H9 (cell line): ENCODE data around the gene SUPT3H. TPM values are rescaled to one million over a fixed set of nuclear protein-coding genes. Genes with fewer than 3 reads are reported as not detected.

ENCODE experiments used
- DNase-seq: peaks from one replicate; pipeline ENCODE4 v3.0.0-alpha.2; 2017
- H2AFZ ChIP-seq: one replicate; pipeline ENCODE4 v1.6.1; 2013; ENCODE audit warnings: mild to moderate bottlenecking, low read length, control low read depth, moderate library complexity
- H2AK5ac ChIP-seq: 2 replicates; pipeline ENCODE4 v1.6.1; 2013; ENCODE audit warnings: low read length, control low read depth, mixed read lengths; ENCODE audit not compliant: insufficient read length
- H2BK120ac ChIP-seq: one replicate; pipeline ENCODE4 v1.6.1; 2013; ENCODE audit warnings: low read depth, mild to moderate bottlenecking, low read length, control low read depth, inconsistent platforms; ENCODE audit not compliant: poor library complexity, severe bottlenecking
- H2BK12ac ChIP-seq: 2 replicates; pipeline ENCODE4 v1.6.1; 2013; ENCODE audit warnings: low read length, control low read depth, mixed read lengths, low read depth; ENCODE audit not compliant: insufficient read length
- H2BK15ac ChIP-seq: 2 replicates; pipeline ENCODE4 v1.6.1; 2013; ENCODE audit warnings: low read depth, low read length, control low read depth
- H2BK20ac ChIP-seq: one replicate; pipeline ENCODE4 v1.6.1; 2013; ENCODE audit warnings: low read depth, mild to moderate bottlenecking, low read length, control low read depth, inconsistent platforms; ENCODE audit not compliant: poor library complexity, severe bottlenecking
- H2BK5ac ChIP-seq: 2 replicates; pipeline ENCODE4 v1.6.1; 2013; ENCODE audit warnings: low read length, control low read depth, mixed read lengths; ENCODE audit not compliant: insufficient read length
- H3K14ac ChIP-seq: 2 replicates; pipeline ENCODE4 v1.6.1; 2013; ENCODE audit warnings: low read length, control low read depth; ENCODE audit not compliant: insufficient read depth
- H3K18ac ChIP-seq: 2 replicates; pipeline ENCODE4 v1.6.1; 2013; ENCODE audit warnings: low read depth, mild to moderate bottlenecking, mixed read lengths, low read length, control low read depth; ENCODE audit not compliant: insufficient read length
- H3K23ac ChIP-seq: 2 replicates; pipeline ENCODE4 v1.6.1; 2013; ENCODE audit warnings: low read length, control low read depth, mixed read lengths, low read depth; ENCODE audit not compliant: insufficient read length
- H3K23me2 ChIP-seq: 2 replicates; pipeline ENCODE4 v1.6.1; 2013; ENCODE audit warnings: low read depth, mild to moderate bottlenecking, mixed read lengths, low read length, control low read depth; ENCODE audit not compliant: insufficient read length, poor library complexity, severe bottlenecking
- H3K27ac ChIP-seq: 2 replicates; pipeline ENCODE4 v1.5.1; 2013; ENCODE audit warnings: low read length, control low read depth, mixed read lengths, low read depth; ENCODE audit not compliant: insufficient read length
- H3K27me3 ChIP-seq: 2 replicates; pipeline ENCODE4 v1.6.1; 2013; ENCODE audit warnings: low read length, control low read depth, inconsistent platforms; ENCODE audit not compliant: insufficient read depth
- H3K4ac ChIP-seq: 2 replicates; pipeline ENCODE4 v1.6.1; 2013; ENCODE audit warnings: low read depth, mild to moderate bottlenecking, control low read depth, inconsistent platforms, low read length, moderate library complexity
- H3K4me1 ChIP-seq: 2 replicates; pipeline ENCODE4 v1.6.1; 2013; ENCODE audit warnings: low read length, control low read depth, inconsistent platforms; ENCODE audit not compliant: insufficient read depth
- H3K4me2 ChIP-seq: 2 replicates; pipeline ENCODE4 v1.6.1; 2013; ENCODE audit warnings: low read length, control low read depth, mixed read lengths; ENCODE audit not compliant: insufficient read length, insufficient read depth
- H3K56ac ChIP-seq: 2 replicates; pipeline ENCODE4 v1.6.1; 2013; ENCODE audit warnings: low read depth, mild to moderate bottlenecking, mixed read lengths, low read length, control low read depth; ENCODE audit not compliant: insufficient read length
- H3K79me1 ChIP-seq: 2 replicates; pipeline ENCODE4 v1.6.1; 2013; ENCODE audit warnings: low read depth, mild to moderate bottlenecking, moderate library complexity, low read length, control low read depth, inconsistent platforms; ENCODE audit not compliant: insufficient read depth, poor library complexity, severe bottlenecking
- H3K79me2 ChIP-seq: 2 replicates; pipeline ENCODE4 v1.6.1; 2013; ENCODE audit warnings: low read length, control low read depth, inconsistent platforms; ENCODE audit not compliant: insufficient read depth
- H3K9ac ChIP-seq: 2 replicates; pipeline ENCODE4 v1.6.1; 2013; ENCODE audit warnings: low read length, control low read depth, mixed read lengths; ENCODE audit not compliant: insufficient read length; ENCODE audit errors: extremely low read depth
- H3K9me3 ChIP-seq: one replicate; pipeline ENCODE4 v1.6.1; 2013; ENCODE audit warnings: low read depth, low read length, inconsistent platforms; ENCODE audit not compliant: control insufficient read depth
- H3T11ph ChIP-seq: one replicate; pipeline ENCODE4 v1.6.1; 2013; ENCODE audit warnings: mild to moderate bottlenecking, low read length, control low read depth, inconsistent platforms
- H4K20me1 ChIP-seq: one replicate; pipeline ENCODE4 v1.6.1; 2013; ENCODE audit not compliant: control insufficient read depth, insufficient read length, insufficient read depth
- H4K5ac ChIP-seq: 2 replicates; pipeline ENCODE4 v1.6.1; 2013; ENCODE audit warnings: low read depth, mild to moderate bottlenecking, mixed read lengths, low read length, control low read depth; ENCODE audit not compliant: insufficient read length
- H4K8ac ChIP-seq: replicated peaks from 2 replicates; pipeline ENCODE4 v1.6.1; 2013; ENCODE audit warnings: low read length, control low read depth, mixed read lengths, low read depth; ENCODE audit not compliant: insufficient read length
- H4K91ac ChIP-seq: 2 replicates; pipeline ENCODE4 v1.6.1; 2013; ENCODE audit warnings: low read depth, mild to moderate bottlenecking, moderate library complexity, mixed read lengths, low read length, control low read depth; ENCODE audit not compliant: insufficient read length
- H3K27ac Mint-ChIP-seq, 3 experiments: 2 replicates in 2 of 3; 3 replicates in 1 of 3; pipeline ENCODE4 v1.8.0; 2020 to 2021; ENCODE audit warnings: mixed read lengths in 3 of 3, mild to moderate bottlenecking in 1 of 3, moderate library complexity in 1 of 3
- H3K27me3 Mint-ChIP-seq: 2 replicates; pipeline ENCODE4 v1.8.0; 2021; ENCODE audit warnings: low read depth, mild to moderate bottlenecking, moderate library complexity, mixed read lengths
- H3K36me3 Mint-ChIP-seq, 3 experiments: 2 replicates in 2 of 3; 3 replicates in 1 of 3; pipeline ENCODE4 v1.8.0; 2020 to 2021; ENCODE audit warnings: low read depth in 3 of 3, mixed read lengths in 3 of 3; ENCODE audit not compliant: insufficient read depth in 1 of 3
- H3K4me1 Mint-ChIP-seq, 2 experiments: 2 replicates each; pipeline ENCODE4 v1.8.0; 2020; ENCODE audit warnings: mixed read lengths in 2 of 2
- H3K4me3 Mint-ChIP-seq, 2 experiments: 2 replicates in 1 of 2; 3 replicates in 1 of 2; pipeline ENCODE4 v1.8.0; 2020 to 2021; ENCODE audit warnings: mild to moderate bottlenecking in 2 of 2, mixed read lengths in 2 of 2, moderate library complexity in 1 of 2
- H3K9me3 Mint-ChIP-seq, 2 experiments: 2 replicates in 1 of 2; 3 replicates in 1 of 2; pipeline ENCODE4 v1.8.0; 2020; ENCODE audit warnings: mild to moderate bottlenecking in 2 of 2, mixed read lengths in 2 of 2, moderate library complexity in 1 of 2
- CTCF ChIP-seq: fragments of 200-600 bp; sonication (generic); conservative IDR thresholded peaks from 3 replicates; pipeline ENCODE4 v1.8.0; 2021; ENCODE audit warnings: antibody characterized with exemption, mild to moderate bottlenecking
- WGBS: extraction: QIAGEN DNeasy Blood & Tissue Kit; methylation state at CpG from one replicate; pipeline ENCODE4 v1.1.7; 2013; ENCODE audit warnings: missing lambda C conversion rate, low lambda C conversion rate, mixed read lengths; ENCODE audit not compliant: insufficient read length; ENCODE audit errors: extremely low coverage; 5-methylcytosine and 5-hydroxymethylcytosine counted together
- total RNA-seq: library from RNA; stranded (reverse); gene quantifications from 2 replicates; pipeline ENCODE4 v1.2.1, GENCODE V29; 2021

SUPT3H gene
- total RNA-seq, 1 experiment from 2014 or later, result 22.5 TPM

GRCh38 chr6:44781912-44782597, 595.7 kb downstream of the SUPT3H start:
- no peaks in the 10 kb centered on the region for H3K9me3 ChIP-seq
- no peak overlapping the region for H3K4me3 Mint-ChIP-seq
- H3K27ac ChIP-seq, result no peak overlapping the region
- no peak for DNase-seq
- no peak overlapping the region for H3K4ac ChIP-seq
- no peak overlapping the region for H2AK5ac ChIP-seq
- no peak overlapping the region for H3K23ac ChIP-seq
- H3K4me1 Mint-ChIP-seq, result peaks cover 9 to 12% of the 10 kb centered on the region in 2 experiments
- H3K23me2 ChIP-seq, result no peaks in the 10 kb centered on the region
- H3K4me1 ChIP-seq, result no peaks in the 10 kb centered on the region
- no peak overlapping the region for H4K91ac ChIP-seq
- H3K18ac ChIP-seq, result no peak overlapping the region
- H3K79me1 ChIP-seq, result no peaks in the 10 kb centered on the region
- no peak overlapping the region for H3K56ac ChIP-seq
- H3K27me3 Mint-ChIP-seq, result no peaks in the 10 kb centered on the region; the same call in 1 of the 2 replicates
- peaks cover 0 to 6% (median 5%) of the 10 kb centered on the region in 3 experiments; a peak in 2 of 7 replicates for H3K36me3 Mint-ChIP-seq
- H2BK15ac ChIP-seq, result no peak overlapping the region
- H4K5ac ChIP-seq, result no peak overlapping the region
- no peak overlapping the region for H2BK20ac ChIP-seq
- H3K27me3 ChIP-seq, result no peaks in the 10 kb centered on the region
- TF ChIP-seq CTCF, result no peak
- no CpG with 5 or more reads among the region's 2 CpGs for WGBS
- H3K4me2 ChIP-seq, result no peak overlapping the region
- no peak overlapping the region for H2BK12ac ChIP-seq
- no peaks in the 10 kb centered on the region for H3K79me2 ChIP-seq
- peak overlapping the region in 1 of 3 experiments; percentile 30; a peak in 2 of 7 replicates for H3K27ac Mint-ChIP-seq
- H2AFZ ChIP-seq, result no peak overlapping the region
- H3K14ac ChIP-seq, result no peak overlapping the region
- no peaks in the 10 kb centered on the region for H4K20me1 ChIP-seq
- peaks cover 0 to 2% of the 10 kb centered on the region in 2 experiments; a peak in 1 of 5 replicates for H3K9me3 Mint-ChIP-seq
- H4K8ac ChIP-seq, result no peak overlapping the region
- H2BK5ac ChIP-seq, result no peak overlapping the region
- H3K9ac ChIP-seq, result no peak overlapping the region
- no peak overlapping the region for H2BK120ac ChIP-seq
- no peak overlapping the region for H3T11ph ChIP-seq
